ENCODE data around the gene MPC2.

The MPC2 gene

GRCh38 chr1:167936930-167937708, at the start of gene MPC2:
MPC2 (minus strand) TSS chr1:167937072; CDS start chr1:167935841, 1,231 bp downstream.
- DNase-seq (ENCODE audit: low spot score) = peak; percentile 76

GRCh38 chr1:167984886-167985489, 48.1 kb upstream of the MPC2 start:
- no peak for DNase-seq (ENCODE audit: low spot score)

- DNase-seq (ENCODE audit: low spot score) = no peak
These were observed 47.0 kb upstream of the MPC2 start for GRCh38 chr1:167983797-167984420.

- no peak for DNase-seq (ENCODE audit: low spot score)
These were observed 45.1 kb upstream of the MPC2 start for GRCh38 chr1:167981933-167982332.

- no peak for DNase-seq (ENCODE audit: low spot score)
These were observed 40.4 kb upstream of the MPC2 start for GRCh38 chr1:167977245-167977644.

GRCh38 chr1:167974698-167975097, 37.8 kb upstream of the MPC2 start:
- DNase-seq (ENCODE audit: low spot score) = no peak

- DNase-seq (ENCODE audit: low spot score) = no peak
These were observed 37.0 kb upstream of the MPC2 start for GRCh38 chr1:167973832-167974231.

GRCh38 chr1:167968569-167968968, 31.7 kb upstream of the MPC2 start:
- DNase-seq (ENCODE audit: low spot score) = no peak

- DNase-seq (ENCODE audit: low spot score) = no peak
These were observed 29.2 kb upstream of the MPC2 start for GRCh38 chr1:167966050-167966449.

- DNase-seq (ENCODE audit: low spot score) = no peak
These were observed 27.8 kb upstream of the MPC2 start for GRCh38 chr1:167964646-167965045.

GRCh38 chr1:167957710-167958109, 20.8 kb upstream of the MPC2 start:
- DNase-seq (ENCODE audit: low spot score) = no peak

GRCh38 chr1:167955915-167956314, 19.0 kb upstream of the MPC2 start:
- no peak for DNase-seq (ENCODE audit: low spot score)

GRCh38 chr1:167950569-167950968, 13.7 kb upstream of the MPC2 start:
- DNase-seq (ENCODE audit: low spot score) = no peak

GRCh38 chr1:167949785-167950184, 12.9 kb upstream of the MPC2 start:
- DNase-seq (ENCODE audit: low spot score) = no peak

GRCh38 chr1:167947733-167948132, 10.9 kb upstream of the MPC2 start:
- no peak for DNase-seq (ENCODE audit: low spot score)

- no peak for DNase-seq (ENCODE audit: low spot score)
These were observed 6.7 kb upstream of the MPC2 start for GRCh38 chr1:167943541-167943940.

GRCh38 chr1:167940264-167940663, 3.4 kb upstream of the MPC2 start:
- DNase-seq (ENCODE audit: low spot score) = no peak

- DNase-seq (ENCODE audit: low spot score) = no peak
These were observed 1.3 kb upstream of the MPC2 start for GRCh38 chr1:167938080-167938636.

GRCh38 chr1:167937709-167938010, 788 bp upstream of the MPC2 start:
- DNase-seq (ENCODE audit: low spot score) = no peak

GRCh38 chr1:167936068-167936929, 573 bp downstream of the MPC2 start, which contains the start of gene DCAF6:
DCAF6 (plus strand) TSS chr1:167936683; CDS start chr1:167936912, 229 bp downstream.
- peak; percentile 99 for DNase-seq (ENCODE audit: low spot score)

- peak; percentile 37 for DNase-seq (ENCODE audit: low spot score)
These were observed 1.4 kb downstream of the MPC2 start for GRCh38 chr1:167935216-167936067.

Measured in germinal center (tissue), 1 donor.